ENCODE results near the gene UCHL5. TPM values are rescaled to one million over a fixed set of nuclear protein-coding genes. Genes with fewer than 3 reads are reported as not detected.
"Not testable (repeated sequence)": the region's sequence is repeated elsewhere in the genome, so short reads cannot be mapped to it uniquely, and the experiment has no call there.

The UCHL5 gene
- total RNA-seq, 4 donors from 2014 or later, result 26.0 to 40.6 (median 30.7) TPM

DNA sequence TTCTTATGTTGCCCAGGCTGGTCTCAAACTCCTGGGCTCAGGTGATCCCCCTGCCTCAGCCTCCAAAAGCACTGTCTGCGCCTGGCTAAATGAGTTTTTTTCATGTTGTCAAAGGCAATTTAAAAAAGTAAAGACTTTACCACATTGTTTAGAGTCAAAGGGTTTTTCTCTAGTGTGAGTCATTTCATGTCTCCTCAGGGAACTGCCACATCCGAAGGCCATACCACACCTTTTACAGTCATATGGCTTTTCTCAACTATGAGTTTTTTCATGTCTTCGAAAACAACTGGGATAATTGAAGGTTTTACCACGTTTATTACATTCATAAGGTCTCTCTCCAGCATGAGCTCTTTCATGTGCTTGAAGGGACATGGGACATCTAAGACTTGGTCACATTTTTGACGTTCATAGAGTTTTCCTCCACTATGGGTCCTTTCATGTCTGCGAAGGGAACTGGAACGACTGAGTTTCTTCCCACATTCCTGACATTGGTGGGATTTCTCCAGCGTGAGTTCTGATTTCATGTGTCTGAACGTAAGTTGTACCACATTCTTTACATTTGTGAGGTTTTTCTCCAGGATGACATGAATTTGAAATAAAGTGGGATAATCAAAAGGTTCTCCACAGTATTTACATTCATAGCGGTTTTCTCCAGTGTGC lies 65.6 kb downstream of the UCHL5 start:
- Histone ChIP-seq H3K4me1 (no peaks in the 10 kb centered on the region), H3K4me3 (no peak overlapping the region), H3K27ac (no peak overlapping the region), H3K36me3 (peaks cover 0 to 17% of the 10 kb centered on the region in 2 donors), H3K9me3 (no peaks in the 10 kb centered on the region), H3K27me3 (no peaks in the 10 kb centered on the region)
- intact Hi-C loops (cut with DNase I; ENCODE audit: low total_unique reads), result no loop called here
- ATAC-seq (no peak), DNase-seq (no peak)
- in situ Hi-C loops (cut with MboI; ENCODE audit: low sequenced_read_pairs in 4 of 4), result no loop called here
- TF ChIP-seq, protein P1, sequence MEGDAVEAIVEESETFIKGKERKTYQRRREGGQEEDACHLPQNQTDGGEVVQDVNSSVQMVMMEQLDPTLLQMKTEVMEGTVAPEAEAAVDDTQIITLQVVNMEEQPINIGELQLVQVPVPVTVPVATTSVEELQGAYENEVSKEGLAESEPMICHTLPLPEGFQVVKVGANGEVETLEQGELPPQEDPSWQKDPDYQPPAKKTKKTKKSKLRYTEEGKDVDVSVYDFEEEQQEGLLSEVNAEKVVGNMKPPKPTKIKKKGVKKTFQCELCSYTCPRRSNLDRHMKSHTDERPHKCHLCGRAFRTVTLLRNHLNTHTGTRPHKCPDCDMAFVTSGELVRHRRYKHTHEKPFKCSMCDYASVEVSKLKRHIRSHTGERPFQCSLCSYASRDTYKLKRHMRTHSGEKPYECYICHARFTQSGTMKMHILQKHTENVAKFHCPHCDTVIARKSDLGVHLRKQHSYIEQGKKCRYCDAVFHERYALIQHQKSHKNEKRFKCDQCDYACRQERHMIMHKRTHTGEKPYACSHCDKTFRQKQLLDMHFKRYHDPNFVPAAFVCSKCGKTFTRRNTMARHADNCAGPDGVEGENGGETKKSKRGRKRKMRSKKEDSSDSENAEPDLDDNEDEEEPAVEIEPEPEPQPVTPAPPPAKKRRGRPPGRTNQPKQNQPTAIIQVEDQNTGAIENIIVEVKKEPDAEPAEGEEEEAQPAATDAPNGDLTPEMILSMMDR (IDR thresholded peaks at IDR 0.05 in 4 of 5, conservative IDR thresholded peaks at IDR 0.05 in 1 of 5), result no peak
- TF ChIP-seq POLR2A (IDR thresholded peaks at IDR 0.05), result no peak

DNA sequence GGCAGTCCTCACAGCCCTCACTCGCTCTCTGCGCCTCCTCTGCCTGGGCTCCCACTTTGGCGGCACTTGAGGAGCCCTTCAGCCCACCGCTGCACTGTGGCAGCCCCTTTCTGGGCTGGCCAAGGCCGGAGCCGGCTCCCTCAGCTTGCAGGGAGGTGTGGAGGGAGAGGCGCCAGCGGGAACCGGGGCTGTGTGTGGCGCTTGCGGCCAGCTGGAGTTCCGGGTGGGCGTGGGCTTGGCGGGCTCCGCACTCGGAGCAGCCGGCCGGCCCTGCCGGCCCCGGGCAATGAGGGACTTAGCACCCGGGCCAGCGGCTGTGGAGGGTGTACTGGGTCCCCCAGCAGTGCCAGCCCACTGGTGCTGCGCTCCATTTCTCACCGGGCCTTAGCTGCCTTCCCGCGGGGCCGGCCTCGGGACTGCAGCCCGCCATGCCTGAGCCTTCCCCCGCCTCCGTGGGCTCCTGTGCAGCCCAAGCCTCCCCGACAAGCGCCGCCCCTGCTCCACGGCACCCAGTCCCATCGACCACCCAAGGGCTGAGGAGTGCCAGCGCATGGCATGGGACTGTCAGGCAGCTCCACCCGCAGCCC lies 72.3 kb downstream of the UCHL5 start:
- H3K36me3 ChIP-seq, result peaks cover 0 to 13% of the 10 kb centered on the region in 2 donors
- DNase-seq; ATAC-seq; H3K27me3 ChIP-seq; H3K4me1 ChIP-seq; intact Hi-C loops (cut with DNase I; ENCODE audit: low total_unique reads); in situ Hi-C loops (cut with MboI; ENCODE audit: low sequenced_read_pairs in 4 of 4); H3K4me3 ChIP-seq; H3K27ac ChIP-seq; H3K9me3 ChIP-seq: not testable (repeated sequence)

DNA sequence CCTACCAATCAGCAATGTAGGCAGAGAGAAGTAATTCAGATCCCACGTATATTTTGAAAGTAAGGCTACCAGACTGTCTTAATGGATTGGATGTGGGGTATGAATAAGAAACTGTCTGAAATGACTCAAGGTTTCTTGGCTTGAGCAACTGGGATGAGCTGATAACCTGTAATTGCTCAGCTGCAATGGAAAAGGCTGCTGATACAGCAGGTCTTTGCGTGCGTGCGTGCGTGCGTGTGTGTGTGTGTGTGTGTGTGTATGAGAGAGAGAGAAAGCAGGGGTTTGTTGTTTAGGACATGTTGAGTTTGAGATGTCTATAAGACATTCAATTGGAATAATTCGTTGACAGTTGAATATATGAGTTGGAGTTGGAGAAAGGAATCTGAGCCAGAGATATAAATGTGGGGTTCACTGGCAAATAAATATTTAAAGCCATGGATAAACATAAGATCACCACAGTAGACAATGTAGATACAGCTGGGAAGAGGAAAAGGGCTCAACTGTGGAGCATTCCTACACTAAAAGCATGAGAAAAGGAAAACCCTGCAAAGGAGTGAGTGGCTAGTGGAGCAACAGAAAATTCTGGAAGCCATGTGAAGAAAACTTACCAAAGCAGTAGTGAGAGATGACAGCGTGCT lies 72.9 kb downstream of the UCHL5 start:
- H3K27me3 ChIP-seq, result no peaks in the 10 kb centered on the region
- H3K4me3 ChIP-seq, result no peak overlapping the region
- DNase-seq (no peak), ATAC-seq (no peak)
- no peak for TF ChIP-seq POLR2A (IDR thresholded peaks at IDR 0.05)
- TF ChIP-seq, protein P1 (IDR thresholded peaks at IDR 0.05 in 4 of 5, conservative IDR thresholded peaks at IDR 0.05 in 1 of 5), result no peak
- intact Hi-C loops (cut with DNase I; ENCODE audit: low total_unique reads), result no loop called here
- no peak overlapping the region for H3K27ac ChIP-seq
- in situ Hi-C loops (cut with MboI; ENCODE audit: low sequenced_read_pairs in 4 of 4), result no loop called here
- no peaks in the 10 kb centered on the region for H3K4me1 ChIP-seq
- no peaks in the 10 kb centered on the region for H3K9me3 ChIP-seq
- peaks cover 0 to 13% of the 10 kb centered on the region in 2 donors for H3K36me3 ChIP-seq

DNA sequence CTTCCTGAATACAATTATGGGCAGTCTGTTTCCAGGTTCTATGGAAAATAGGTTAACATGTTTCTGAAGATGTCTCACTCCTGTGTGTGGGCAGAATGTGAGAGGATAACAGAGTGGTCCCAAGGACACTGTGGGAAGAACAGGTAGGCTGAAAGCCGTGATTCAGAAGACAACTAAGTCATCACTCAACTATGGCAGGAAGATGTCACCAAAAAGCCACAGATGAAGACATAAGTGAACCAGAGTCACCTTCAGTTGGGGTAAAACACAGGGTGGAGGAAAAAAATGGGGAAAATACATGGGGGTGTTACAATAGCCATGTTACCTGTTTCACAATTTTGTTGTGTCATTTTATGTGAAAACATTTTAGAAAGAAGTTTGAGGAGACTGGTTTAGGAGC lies 75.1 kb downstream of the UCHL5 start:
- TF ChIP-seq, protein P1 (IDR thresholded peaks at IDR 0.05 in 4 of 5, conservative IDR thresholded peaks at IDR 0.05 in 1 of 5), result no peak
- no peak for TF ChIP-seq POLR2A (IDR thresholded peaks at IDR 0.05)

DNA sequence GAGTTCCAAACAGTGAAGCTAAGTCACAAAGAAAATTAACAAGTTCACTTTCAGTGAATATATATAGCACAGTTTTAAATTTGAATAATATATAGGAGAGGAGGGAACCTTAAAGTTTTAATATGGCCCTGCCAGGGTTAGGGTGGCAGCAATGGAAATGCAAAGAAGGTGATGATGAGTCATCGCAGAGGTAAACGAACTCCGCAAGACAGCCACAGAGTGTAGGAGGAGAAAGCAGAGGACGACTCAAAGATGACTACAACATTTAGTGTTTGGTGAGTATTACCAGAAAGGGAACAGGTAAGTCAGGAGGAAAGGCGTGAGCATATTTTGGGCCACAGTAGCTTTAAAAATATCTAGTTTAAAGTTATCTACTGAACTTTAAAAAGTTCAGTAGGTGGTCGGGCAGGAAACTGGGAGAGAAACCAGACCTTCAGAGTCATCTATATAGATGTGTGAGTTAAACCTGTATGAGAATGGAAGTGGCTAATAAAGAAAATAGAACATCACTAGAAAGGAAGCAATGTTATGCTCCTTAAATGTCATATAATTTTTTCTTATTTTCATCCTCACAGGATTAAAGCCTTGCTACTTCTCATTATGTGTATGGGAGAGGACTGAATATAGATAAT lies 75.7 kb downstream of the UCHL5 start:
- ATAC-seq, result no peak
- no peak overlapping the region for H3K4me3 ChIP-seq
- H3K27me3 ChIP-seq, result no peaks in the 10 kb centered on the region
- no peaks in the 10 kb centered on the region for H3K9me3 ChIP-seq
- intact Hi-C loops (cut with DNase I; ENCODE audit: low total_unique reads) (no loop called here), in situ Hi-C loops (cut with MboI; ENCODE audit: low sequenced_read_pairs in 4 of 4) (no loop called here)
- no peak for DNase-seq
- peaks cover 0 to 8% of the 10 kb centered on the region in 2 donors for H3K36me3 ChIP-seq
- TF ChIP-seq, protein P1 (IDR thresholded peaks at IDR 0.05 in 4 of 5, conservative IDR thresholded peaks at IDR 0.05 in 1 of 5), result no peak
- no peak for TF ChIP-seq POLR2A (IDR thresholded peaks at IDR 0.05)
- no peak overlapping the region for H3K27ac ChIP-seq
- H3K4me1 ChIP-seq, result no peaks in the 10 kb centered on the region

More for the DNA sequence above, 75.1 kb downstream of the UCHL5 start:
- Histone ChIP-seq H3K4me1 (no peaks in the 10 kb centered on the region), H3K27ac (no peak overlapping the region), H3K27me3 (no peaks in the 10 kb centered on the region), H3K4me3 (no peak overlapping the region), H3K9me3 (no peaks in the 10 kb centered on the region), H3K36me3 (peaks cover 0 to 13% of the 10 kb centered on the region in 2 donors)
- DNase-seq (no peak), ATAC-seq (no peak)
- intact Hi-C loops (cut with DNase I; ENCODE audit: low total_unique reads), result no loop called here
- in situ Hi-C loops (cut with MboI; ENCODE audit: low sequenced_read_pairs in 4 of 4), result no loop called here
